GM18868 (cell line): ENCODE data around the gene MITF.
"Not testable (repeated sequence)": the region's sequence is repeated elsewhere in the genome, so short reads cannot be mapped to it uniquely, and the experiment has no call there.

ENCODE experiments used
- ATAC-seq: cut with Tn5 transposase; IDR thresholded peaks from one replicate; pipeline ENCODE4 v1.9.1; 2021; ENCODE audit warnings: mild to moderate bottlenecking, moderate library complexity; ENCODE audit not compliant: unreplicated experiment

The MITF gene

GRCh38 chr3:69901802-69902201 lies 162.5 kb downstream of the MITF start:
- no peak for ATAC-seq

- no peak for ATAC-seq
These were observed 163.1 kb downstream of the MITF start for GRCh38 chr3:69902386-69902785.

- ATAC-seq = no peak
These were observed 167.2 kb downstream of the MITF start for GRCh38 chr3:69906351-69906966.

- ATAC-seq = no peak
These were observed 168.3 kb downstream of the MITF start for GRCh38 chr3:69907554-69907953.

GRCh38 chr3:69909859-69910258 lies 170.6 kb downstream of the MITF start:
- ATAC-seq = not testable (repeated sequence)

- ATAC-seq = no peak
These were observed 174.2 kb downstream of the MITF start for GRCh38 chr3:69913422-69913821.

GRCh38 chr3:69914395-69914794 lies 175.1 kb downstream of the MITF start:
- ATAC-seq = no peak

- no peak for ATAC-seq
These were observed 176.5 kb downstream of the MITF start for GRCh38 chr3:69915726-69916125.

GRCh38 chr3:69920009-69920408 lies 180.7 kb downstream of the MITF start:
- ATAC-seq = not testable (repeated sequence)

GRCh38 chr3:69921651-69922050 lies 182.4 kb downstream of the MITF start:
- ATAC-seq = no peak

GRCh38 chr3:69922521-69923000 lies 183.3 kb downstream of the MITF start:
- ATAC-seq = no peak

- no peak for ATAC-seq
These were observed 186.2 kb downstream of the MITF start for GRCh38 chr3:69925506-69925905.

GRCh38 chr3:69926385-69926784 lies 187.1 kb downstream of the MITF start:
- no peak for ATAC-seq

GRCh38 chr3:69927571-69927970 lies 188.3 kb downstream of the MITF start:
- no peak for ATAC-seq

GRCh38 chr3:69929019-69929418 lies 189.8 kb downstream of the MITF start:
- no peak for ATAC-seq

- no peak for ATAC-seq
These were observed 191.3 kb downstream of the MITF start for GRCh38 chr3:69930564-69930963.

GRCh38 chr3:69932087-69932486 lies 192.8 kb downstream of the MITF start:
- no peak for ATAC-seq

- no peak for ATAC-seq
These were observed 193.2 kb downstream of the MITF start for GRCh38 chr3:69932501-69932900.

- ATAC-seq = no peak
These were observed 195.1 kb downstream of the MITF start for GRCh38 chr3:69934398-69934797.

- ATAC-seq = no peak
These were observed 197.0 kb downstream of the MITF start for GRCh38 chr3:69936266-69936665.

- ATAC-seq = no peak
These were observed 198.8 kb downstream of the MITF start for GRCh38 chr3:69938061-69938460.

- ATAC-seq = no peak
These were observed 199.7 kb downstream of the MITF start for GRCh38 chr3:69938931-69939330.

- ATAC-seq = no peak
These were observed 201.8 kb downstream of the MITF start for GRCh38 chr3:69941037-69941436.
